Panc1 (cell line): Measurements from ENCODE around the gene PNKD.

ENCODE experiments used
- POLR2AphosphoS5 ChIP-seq: IDR thresholded peaks from 2 replicates; pipeline ENCODE4 v1.6.1; 2012; ENCODE audit warnings: mild to moderate bottlenecking, low read depth, low read length, moderate library complexity
- REST ChIP-seq, 2 experiments: IDR thresholded peaks; 2 replicates each; pipeline ENCODE4 v1.6.1; 2011 to 2012; ENCODE audit warnings: low read depth in 2 of 2, control low read depth in 1 of 2, low read length in 1 of 2, mild to moderate bottlenecking in 1 of 2, moderate library complexity in 1 of 2; ENCODE audit not compliant: insufficient read depth in 1 of 2
- SIN3A ChIP-seq: IDR thresholded peaks from 2 replicates; pipeline ENCODE4 v1.6.1; 2012; ENCODE audit warnings: low read depth, mild to moderate bottlenecking, low read length, moderate library complexity, borderline replicate concordance; ENCODE audit not compliant: insufficient read depth
- TCF7L2 ChIP-seq: IDR thresholded peaks from 2 replicates; pipeline ENCODE4 v1.6.1; 2011; ENCODE audit warnings: mild to moderate bottlenecking, low read depth, low read length, inconsistent platforms
- TF ChIP-seq, protein P1 (sequence below): fragments of 450-650 bp; IDR thresholded peaks from 2 replicates; pipeline ENCODE4 v1.5.1; 2017; ENCODE audit warnings: mild to moderate bottlenecking

GRCh38 chr2:218257390-218257981 lies 12.8 kb upstream of the PNKD start:
- TF ChIP-seq, protein P1, sequence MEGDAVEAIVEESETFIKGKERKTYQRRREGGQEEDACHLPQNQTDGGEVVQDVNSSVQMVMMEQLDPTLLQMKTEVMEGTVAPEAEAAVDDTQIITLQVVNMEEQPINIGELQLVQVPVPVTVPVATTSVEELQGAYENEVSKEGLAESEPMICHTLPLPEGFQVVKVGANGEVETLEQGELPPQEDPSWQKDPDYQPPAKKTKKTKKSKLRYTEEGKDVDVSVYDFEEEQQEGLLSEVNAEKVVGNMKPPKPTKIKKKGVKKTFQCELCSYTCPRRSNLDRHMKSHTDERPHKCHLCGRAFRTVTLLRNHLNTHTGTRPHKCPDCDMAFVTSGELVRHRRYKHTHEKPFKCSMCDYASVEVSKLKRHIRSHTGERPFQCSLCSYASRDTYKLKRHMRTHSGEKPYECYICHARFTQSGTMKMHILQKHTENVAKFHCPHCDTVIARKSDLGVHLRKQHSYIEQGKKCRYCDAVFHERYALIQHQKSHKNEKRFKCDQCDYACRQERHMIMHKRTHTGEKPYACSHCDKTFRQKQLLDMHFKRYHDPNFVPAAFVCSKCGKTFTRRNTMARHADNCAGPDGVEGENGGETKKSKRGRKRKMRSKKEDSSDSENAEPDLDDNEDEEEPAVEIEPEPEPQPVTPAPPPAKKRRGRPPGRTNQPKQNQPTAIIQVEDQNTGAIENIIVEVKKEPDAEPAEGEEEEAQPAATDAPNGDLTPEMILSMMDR = peak; percentile 77; the same call in 1 of the 2 replicates
- TF ChIP-seq REST (IDR thresholded peaks at IDR 0.05; ENCODE audit: insufficient read depth in 1 of 2, low read depth in 2 of 2, low read length in 1 of 2) (no peak), POLR2AphosphoS5 (no peak), SIN3A (no peak), TCF7L2 (no peak)
